T-helper 2 cell treated with Interferon-gamma antibody and Interleukin-4, amounts not matched to agents 100 ng/mL and 5 ng/mL, for 36 hours (primary cell): ENCODE results near the gene SMC6. TPM values are rescaled to one million over a fixed set of nuclear protein-coding genes. Genes with fewer than 3 reads are reported as not detected.

Experiments used
- intact Hi-C: fragments of 100-400 bp; cut with micrococcal nuclease; formaldehyde crosslinking; loops from one replicate; pipeline ENCODE4 v1.15.1; 2023
- total RNA-seq: library from RNA; stranded (reverse); gene quantifications from 2 replicates; pipeline ENCODE4 v1.2.3, GENCODE V29; 2022

Gene SMC6
- total RNA-seq, 1 donor from 2014 or later: 43.3 TPM

DNA sequence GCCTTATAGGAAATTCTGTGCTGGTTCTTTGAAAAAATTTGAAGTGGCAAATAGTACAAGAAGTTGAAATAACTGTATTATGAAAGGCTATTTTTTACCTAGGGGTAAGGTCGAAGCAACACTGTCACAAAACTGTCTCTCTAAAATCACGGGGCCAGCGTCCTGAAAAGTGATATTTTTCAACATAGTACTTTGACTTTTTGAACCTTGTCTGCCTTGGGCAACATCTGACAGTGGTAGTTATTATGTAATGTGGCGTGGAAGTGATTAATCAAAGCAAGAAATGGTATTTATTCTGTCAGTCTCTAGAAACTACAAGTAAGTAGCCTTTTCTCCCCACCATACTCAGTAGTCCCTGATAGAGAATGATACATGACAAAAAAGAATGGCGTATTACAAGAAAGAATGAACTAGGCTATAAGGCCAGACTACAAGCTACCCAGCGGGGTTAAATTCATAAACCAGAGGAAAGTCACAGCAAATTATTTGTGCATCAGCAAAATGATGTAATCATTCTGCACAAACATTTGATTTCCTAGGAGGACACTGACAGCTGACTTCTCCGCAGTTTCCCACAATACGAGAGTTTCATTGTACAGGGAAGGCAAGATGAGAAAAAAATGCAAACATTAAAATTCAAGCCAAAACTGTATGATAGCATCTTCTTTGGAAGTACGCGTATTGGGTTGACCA lies 10.2 kb upstream of the SMC6 start:
- intact Hi-C loops: no loop called here

DNA sequence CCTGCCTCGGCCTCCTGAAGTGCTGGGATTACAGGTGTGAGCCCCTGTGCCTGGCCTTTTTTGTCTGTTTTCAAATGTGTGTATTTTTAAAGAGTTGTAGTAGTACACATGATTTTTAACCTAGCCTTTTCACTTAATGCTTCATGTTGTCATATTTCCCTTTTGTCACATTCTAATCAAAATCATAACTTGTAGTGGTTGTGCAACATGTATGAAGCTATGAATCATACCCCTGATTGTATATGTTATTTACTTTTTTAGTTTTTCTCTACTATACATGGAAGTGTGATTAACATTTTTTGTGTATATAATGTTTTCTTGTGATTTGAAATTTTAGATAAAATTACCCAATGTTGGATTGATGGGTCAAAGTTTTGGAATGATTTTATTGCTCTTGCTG lies 8.8 kb upstream of the SMC6 start:
- intact Hi-C loops: no loop called here

GRCh38 chr2:17759805-17760204 lies 6.2 kb upstream of the SMC6 start:
- intact Hi-C loops: no loop called here

GRCh38 chr2:17758118-17758517 lies 4.5 kb upstream of the SMC6 start:
- intact Hi-C loops: no loop called here

GRCh38 chr2:17757321-17757720 lies 3.7 kb upstream of the SMC6 start:
- intact Hi-C loops: no loop called here

- intact Hi-C loops: no loop called here
Measured at GRCh38 chr2:17756668-17757067, 3.1 kb upstream of the SMC6 start.

DNA sequence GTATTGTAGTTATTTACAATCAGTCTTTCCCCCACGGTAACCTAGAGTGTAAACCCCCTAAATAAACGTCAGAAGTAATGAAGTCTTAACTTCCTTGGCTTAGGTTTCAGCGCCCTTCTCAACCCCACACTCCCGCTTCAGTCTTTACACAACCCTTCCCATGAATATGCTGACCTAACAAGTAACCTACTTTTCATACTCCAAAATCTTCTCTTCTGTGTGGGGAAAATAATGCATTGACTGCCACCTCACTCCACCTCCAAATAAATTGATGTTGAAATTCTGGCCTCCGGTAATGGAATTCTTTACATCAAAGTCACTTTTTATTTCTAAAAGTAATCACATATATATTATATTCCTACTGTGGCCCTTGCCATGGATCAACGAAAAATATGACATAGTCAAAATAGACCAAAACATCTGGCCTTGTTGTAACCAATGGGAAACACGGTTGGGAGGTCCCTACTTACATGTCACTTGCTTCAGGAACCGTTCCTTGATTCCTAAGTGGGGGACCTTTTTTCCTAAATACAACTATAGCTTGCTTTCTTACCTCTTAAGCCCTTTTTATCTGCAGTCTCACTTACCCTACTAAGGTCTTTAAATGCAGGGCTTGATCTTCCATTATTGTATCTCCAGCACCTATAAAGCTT lies 1.3 kb upstream of the SMC6 start:
- intact Hi-C loops: loop anchor here (1.0 to 5.0 kb wide), 3 partner anchors 36 to 802 kb away; partner anchors contain the start of gene KCNS3

GRCh38 chr2:17752892-17753802 lies 463 bp downstream of the SMC6 start:
- intact Hi-C loops: loop anchor here (5.0 kb wide), 2 partner anchors 124 to 804 kb away; partner anchors contain the start of gene KCNS3

DNA sequence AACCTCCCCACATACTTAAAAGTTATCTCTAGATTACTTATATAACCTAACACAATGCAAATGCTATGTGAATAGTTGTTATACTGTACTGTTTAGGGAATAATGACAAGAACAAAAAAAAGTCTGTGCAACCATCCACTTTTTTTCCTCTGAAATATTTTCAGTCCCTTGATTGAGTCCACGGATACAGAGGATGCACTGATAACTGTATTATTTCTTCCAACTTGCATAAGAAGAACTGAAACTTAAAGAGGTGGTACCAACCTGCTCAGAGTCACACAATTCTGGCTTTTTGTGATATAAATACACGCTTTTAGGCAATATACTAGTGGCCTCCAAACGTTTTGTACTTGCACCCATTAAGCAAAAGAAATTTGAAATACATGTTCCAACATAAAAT lies 1.4 kb downstream of the SMC6 start:
- intact Hi-C loops: loop anchor here (5.0 kb wide), 2 partner anchors 125 to 805 kb away; partner anchors contain the start of gene KCNS3

DNA sequence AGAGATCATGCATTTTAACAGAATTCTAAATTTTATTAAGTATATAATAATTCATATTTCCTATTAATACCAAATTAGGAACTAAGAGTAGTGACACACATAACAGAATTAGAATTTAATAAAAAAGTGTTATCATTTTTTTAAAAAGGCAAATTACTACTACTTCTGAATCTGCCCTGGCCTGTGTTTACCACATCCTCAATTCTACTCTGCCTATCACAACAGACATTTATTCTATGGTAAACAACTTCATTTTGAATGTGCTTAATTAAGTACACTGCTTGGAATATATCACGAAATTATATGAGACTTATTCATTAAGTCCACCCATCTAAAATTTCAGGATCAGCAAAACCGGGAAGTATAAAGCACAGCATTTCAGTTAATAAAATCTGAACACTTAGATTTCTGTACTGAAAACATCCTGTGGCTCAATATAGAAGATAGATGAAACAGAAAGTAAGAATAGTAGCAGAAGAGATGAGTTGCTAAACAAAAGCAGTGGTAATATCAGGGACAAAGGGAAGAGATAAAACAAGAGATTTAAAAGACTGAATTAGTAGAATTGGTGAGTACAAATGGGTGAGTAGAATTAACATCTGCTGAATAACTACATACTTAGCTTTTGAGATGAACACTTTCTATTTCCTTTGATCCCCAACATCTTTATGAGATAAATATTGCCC lies 3.7 kb downstream of the SMC6 start:
- intact Hi-C loops: loop anchor here (5.0 kb wide), 2 partner anchors 127 to 807 kb away; partner anchors contain the start of gene KCNS3

DNA sequence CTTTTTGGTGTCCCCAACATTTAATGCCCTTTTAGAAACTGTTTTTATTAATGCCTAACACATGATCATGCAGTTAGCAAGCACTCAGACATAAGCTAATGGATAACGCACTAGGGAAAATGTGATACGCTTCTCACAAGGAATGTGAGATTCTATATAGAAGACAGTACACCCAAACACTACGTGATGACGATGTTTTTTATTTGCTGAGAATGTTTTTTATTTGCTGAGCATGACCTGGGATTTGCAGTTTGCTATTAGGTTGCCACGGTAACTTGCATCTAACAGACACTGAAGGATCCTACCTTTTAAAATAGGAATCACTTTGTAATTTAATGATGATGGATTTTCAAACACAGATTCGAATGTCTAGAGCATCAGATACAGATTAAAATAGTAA lies 4.9 kb downstream of the SMC6 start:
- intact Hi-C loops: no loop called here

DNA sequence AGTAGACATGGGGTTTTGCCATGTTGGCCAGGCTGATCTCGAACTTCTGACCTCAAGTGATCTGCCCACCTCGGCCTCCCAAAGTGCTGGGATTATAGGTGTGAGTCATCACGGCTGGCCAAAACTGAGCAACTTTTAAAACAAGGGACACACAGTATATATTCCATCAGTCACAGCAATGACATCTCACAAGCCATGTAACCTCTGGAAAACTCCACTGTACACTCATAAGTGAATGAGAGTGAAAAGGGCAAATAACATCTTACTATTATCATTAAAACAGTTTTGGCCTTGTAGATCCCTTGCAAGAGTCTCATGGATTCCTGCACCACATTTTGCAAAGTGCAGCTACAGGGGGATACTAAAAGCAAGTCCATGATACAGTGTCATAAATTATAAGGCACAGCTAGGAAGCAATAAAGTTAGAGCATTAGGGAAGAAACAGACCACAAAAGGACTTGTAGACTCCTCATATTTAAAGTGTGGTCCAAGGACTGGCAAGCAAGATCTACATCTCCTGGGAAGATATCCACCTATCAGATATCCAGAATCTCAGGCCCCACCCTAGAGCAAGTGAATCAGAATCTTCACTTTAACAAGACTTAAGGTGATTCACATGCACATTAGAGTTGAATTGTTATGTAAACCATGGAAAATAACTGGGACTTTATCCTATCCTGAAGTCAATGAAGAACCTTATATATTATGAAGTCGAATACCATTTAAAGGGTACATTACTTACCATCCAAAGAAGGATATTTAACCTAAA lies 5.7 kb downstream of the SMC6 start:
- intact Hi-C loops: no loop called here

GRCh38 chr2:17740203-17740602 lies 13.4 kb downstream of the SMC6 start:
- intact Hi-C loops: no loop called here

DNA sequence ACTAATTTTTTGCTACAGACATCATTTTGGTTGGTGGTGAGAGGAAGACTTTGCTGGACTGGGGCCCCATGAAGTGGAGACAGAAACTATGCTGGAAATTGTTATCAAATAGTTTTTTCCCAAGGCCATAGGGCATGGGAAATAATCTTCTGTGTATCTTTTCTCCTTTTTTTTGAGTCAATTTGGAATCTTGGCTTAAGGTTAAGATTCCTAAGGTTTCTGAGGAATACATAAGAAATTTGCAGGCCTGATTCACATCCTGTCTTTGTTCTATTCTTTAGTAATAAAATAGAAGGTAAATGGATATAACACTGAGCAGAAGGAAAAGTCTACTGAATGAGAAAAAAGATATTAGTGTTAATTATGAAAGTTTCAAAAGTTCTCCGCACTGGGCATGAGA lies 16.6 kb downstream of the SMC6 start:
- intact Hi-C loops: no loop called here

DNA sequence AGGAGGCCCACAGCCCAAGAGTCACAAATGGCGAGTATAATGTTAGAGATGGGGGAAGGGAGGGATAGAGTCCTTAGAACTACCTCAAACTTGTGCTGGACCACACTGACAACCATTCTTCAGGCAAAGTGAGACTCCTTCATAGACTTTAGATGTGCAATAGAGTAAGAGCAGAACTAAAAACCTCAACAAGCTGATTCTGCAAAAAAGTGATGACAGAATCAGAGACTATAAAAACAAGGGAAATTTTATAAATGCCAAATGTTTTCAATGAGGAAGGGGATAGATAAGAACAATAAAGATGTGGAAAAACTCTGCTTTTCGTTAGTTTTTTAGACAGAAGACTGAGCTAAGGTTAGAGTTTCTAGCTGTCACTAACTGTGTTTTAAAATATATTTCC lies 17.7 kb downstream of the SMC6 start:
- intact Hi-C loops: no loop called here

DNA sequence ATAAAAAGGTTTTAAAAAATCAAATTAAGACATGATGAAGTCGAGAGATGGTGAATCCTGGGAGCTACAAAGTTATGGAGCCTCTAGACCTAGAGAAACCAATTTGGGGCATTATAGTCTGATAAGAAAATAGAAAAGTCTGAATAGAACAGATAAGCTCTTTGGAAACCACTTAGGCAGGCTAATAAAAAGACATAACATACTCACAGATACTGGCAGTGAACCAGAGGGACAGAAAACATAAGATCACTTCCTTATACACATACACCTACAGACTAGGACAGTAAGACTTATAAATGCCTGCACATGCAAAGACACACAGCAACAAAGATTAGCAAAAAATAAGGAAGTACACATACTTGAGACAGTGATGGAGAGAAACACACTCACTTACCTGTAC lies 20.0 kb downstream of the SMC6 start:
- intact Hi-C loops: no loop called here

- intact Hi-C loops: no loop called here
Measured at GRCh38 chr2:17729880-17730279, 23.7 kb downstream of the SMC6 start.

DNA sequence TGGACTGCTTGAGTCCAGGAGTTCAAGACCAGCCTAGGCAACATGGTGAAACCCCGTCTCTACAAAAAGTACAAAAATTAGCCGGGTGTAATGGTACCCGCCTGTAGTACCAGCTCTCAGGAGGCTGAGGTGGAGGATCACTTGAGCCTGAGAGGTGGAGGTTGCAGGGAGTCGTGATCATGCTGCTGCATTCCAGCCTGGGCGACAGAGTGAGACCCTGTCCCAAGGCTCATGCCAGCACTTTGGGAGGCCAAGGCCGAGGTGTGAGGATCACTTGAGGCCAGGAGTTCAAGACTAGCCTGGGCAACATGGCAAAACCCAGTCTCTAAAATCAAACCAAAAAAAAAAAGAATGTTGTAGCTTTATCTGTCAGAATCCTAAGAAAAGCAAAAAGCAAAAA lies 25.4 kb downstream of the SMC6 start:
- intact Hi-C loops: no loop called here

GRCh38 chr2:17719562-17720371 lies 33.8 kb downstream of the SMC6 start:
- intact Hi-C loops: loop anchor here (1.0 to 10.0 kb wide), 4 partner anchors 35 to 455 kb away; partner anchors contain the start of gene GEN1
